MG63 (cell line): Measurements from ENCODE around the gene RSRC1. TPM values are rescaled to one million over a fixed set of nuclear protein-coding genes. Genes with fewer than 3 reads are reported as not detected.
A peak's percentile ranks its signal among the peaks of the same experiment; 100 is the strongest.

Experiments
- DNase-seq: peaks from one replicate; pipeline ENCODE4 v3.0.0-alpha.2; 2020
- H3K27me3 ChIP-seq: fragments of 250-450 bp; sonication (Bioruptor Pico); 2 replicates; pipeline ENCODE4 v1.5.1; 2020; ENCODE audit warnings: mild to moderate bottlenecking, moderate library complexity
- H3K36me3 ChIP-seq: fragments of 250-450 bp; sonication (Bioruptor Pico); 2 replicates; pipeline ENCODE4 v1.5.1; 2020; ENCODE audit warnings: mild to moderate bottlenecking, moderate library complexity
- H3K4me3 ChIP-seq: fragments of 250-450 bp; sonication (Bioruptor Pico); 2 replicates; pipeline ENCODE4 v1.5.1; 2020; ENCODE audit warnings: mild to moderate bottlenecking, moderate library complexity
- H3K9me3 ChIP-seq: fragments of 250-450 bp; sonication (Bioruptor Pico); 2 replicates; pipeline ENCODE4 v1.5.1; 2020; ENCODE audit warnings: mild to moderate bottlenecking, moderate library complexity
- total RNA-seq: library from RNA; depleted of rRNA; stranded (reverse); fragments of >200 nt; shearing (Covaris generic); gene quantifications from 2 replicates; pipeline ENCODE4 v1.2.3, GENCODE V29; 2014; ENCODE audit warnings: low replicate concordance; rRNA removed

RSRC1 gene
- total RNA-seq, 1 experiment from 2014 or later, result 42.6 TPM

DNA sequence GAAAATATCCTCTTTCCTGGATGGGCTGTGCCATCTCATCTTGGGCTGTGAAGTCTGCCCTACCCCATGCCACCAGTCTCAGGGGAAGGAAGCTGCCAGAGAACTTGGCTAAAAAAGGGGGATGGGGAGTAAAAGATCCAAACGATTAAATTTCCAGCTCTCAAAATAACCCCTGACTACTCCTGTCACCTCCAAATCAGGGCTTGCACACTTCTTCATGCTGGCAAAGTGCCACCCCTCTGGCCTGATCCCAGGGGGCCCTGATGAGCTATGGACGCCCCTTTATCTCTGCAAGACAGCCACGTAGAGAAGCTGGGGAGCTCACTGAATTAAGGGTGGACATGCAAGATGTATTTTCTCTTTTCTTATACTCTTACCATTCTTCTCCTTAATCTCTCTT lies 459.9 kb downstream of the RSRC1 start:
- Histone ChIP-seq H3K4me3 (no peak overlapping the region), H3K9me3 (no peaks in the 10 kb centered on the region), H3K36me3 (no peaks in the 10 kb centered on the region), H3K27me3 (no peaks in the 10 kb centered on the region)
- DNase-seq, result no peak

DNA sequence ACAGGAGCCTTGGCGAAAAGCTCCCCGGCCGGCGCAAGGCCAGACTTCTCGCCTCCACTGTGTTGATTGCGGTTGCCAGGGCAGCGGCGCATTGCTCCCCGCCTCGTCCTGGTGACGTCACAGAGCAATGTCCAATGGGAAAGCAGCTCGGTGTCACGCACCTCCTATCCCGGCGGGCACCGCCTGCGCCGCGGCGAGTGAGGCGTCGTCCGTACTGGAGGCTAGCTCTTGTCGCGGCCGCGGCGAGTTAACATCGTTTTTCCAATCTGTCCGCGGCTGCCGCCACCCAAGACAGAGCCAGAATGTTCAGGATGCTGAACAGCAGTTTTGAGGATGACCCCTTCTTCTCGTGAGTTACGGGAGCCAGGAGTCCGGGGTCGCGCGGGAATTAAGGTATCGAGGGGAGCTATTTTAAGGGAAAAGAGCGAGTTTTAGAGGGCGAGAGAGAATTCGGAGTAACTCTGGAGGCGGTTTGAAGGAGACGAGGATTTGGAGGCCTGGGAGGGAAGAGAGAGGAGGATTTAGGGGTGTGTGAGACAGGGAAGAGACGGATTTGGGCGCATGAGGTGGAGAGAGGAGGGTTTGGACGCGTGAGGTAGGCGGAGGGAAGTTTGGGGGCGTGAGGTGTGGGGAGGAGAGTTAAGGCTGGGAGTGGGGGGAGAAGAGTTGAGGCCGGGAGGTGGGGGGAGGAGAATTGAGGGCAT lies 461.3 kb downstream of the RSRC1 start, which contains the start of gene MLF1:
TSS of gene MLF1 (plus strand) at position 196 of the 704 bp plus-strand sequence. CDS start at position 303, 107 bp downstream.
- peak; percentile 97 for DNase-seq
- no peaks in the 10 kb centered on the region for H3K27me3 ChIP-seq
- H3K36me3 ChIP-seq, result no peaks in the 10 kb centered on the region
- H3K9me3 ChIP-seq, result no peaks in the 10 kb centered on the region
- H3K4me3 ChIP-seq, result peak within 1 kb of the TSS; percentile 62

DNA sequence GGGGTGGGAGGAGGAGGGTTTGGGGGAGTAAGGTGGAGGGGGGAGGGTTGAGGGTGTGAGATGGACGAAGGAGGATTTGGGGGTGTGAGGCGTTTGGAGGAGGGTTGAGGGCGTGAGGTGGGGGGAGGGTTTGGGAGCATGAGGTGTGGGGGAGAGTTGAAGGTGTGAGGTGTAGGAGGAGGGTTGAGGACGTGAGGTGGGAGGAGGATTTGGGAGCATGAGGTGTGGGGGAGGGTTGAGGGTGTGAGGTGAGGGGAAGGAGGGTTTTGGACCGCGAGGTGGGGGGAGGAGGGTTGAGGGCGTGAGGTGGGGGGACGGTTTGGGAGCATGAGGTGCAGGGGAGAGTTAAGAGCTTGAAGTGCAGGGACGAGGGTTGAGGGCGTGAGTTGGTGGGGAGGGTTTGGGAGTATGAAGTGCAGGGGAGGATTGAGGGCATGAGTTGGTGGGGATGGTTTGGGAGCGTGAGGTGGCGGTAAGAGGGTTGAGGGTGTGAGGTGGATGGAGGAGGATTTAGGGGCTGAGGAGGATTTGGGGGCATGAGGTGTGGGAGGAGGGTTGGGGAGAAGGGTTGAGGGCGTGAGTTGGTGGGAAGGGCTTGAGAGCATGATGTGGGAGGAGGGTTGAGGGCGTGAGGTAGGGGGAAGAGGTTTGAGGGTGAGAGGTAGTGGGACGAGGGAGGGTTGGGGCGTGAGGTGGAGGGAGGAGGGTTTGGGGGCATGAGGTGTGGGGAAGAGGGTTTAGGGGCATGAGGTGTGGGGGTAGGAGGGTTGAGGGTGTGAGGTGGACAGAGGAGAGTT lies 462.3 kb downstream of the RSRC1 start:
- Histone ChIP-seq H3K27me3 (no peaks in the 10 kb centered on the region), H3K9me3 (no peaks in the 10 kb centered on the region), H3K36me3 (no peaks in the 10 kb centered on the region), H3K4me3 (no peak overlapping the region)
- no peak for DNase-seq

DNA sequence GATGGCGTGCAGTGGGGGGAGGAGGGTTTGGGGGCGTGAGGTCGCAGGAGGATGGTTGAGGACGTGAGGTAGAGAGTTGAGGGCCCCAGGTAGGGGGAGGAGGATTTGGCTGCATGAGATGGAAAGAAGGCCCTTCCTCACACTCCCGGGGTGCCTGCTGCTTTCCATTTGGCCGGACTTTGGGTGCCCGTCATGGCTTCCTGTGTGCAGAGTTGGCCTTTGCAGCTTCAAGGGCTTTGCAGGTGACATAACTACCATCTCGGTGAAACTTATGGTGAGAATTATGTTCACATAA lies 462.8 kb downstream of the RSRC1 start:
- no peak overlapping the region for H3K4me3 ChIP-seq
- no peaks in the 10 kb centered on the region for H3K36me3 ChIP-seq
- no peaks in the 10 kb centered on the region for H3K9me3 ChIP-seq
- no peak for DNase-seq
- no peaks in the 10 kb centered on the region for H3K27me3 ChIP-seq

DNA sequence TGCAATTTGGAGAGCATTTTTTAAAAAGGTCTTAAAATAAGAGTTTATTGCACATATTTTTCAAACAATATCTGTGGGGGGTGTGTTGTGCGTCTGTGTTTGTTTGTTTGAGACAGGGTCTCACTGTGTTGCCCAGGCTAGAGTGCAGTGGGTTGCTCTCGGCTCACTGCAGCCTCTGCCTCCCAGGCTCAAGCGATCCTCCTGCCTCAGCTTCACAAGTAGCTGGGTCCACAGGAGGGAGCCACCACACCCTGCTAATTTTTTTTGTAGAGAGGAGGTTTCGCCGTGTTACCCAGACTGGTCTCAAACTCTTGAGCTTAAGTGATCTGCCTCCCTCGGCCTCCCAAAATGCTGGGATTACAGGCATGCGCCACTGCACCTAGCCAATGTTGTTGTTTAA lies 463.8 kb downstream of the RSRC1 start:
- DNase-seq, result no peak
- Histone ChIP-seq H3K9me3 (no peaks in the 10 kb centered on the region), H3K27me3 (no peaks in the 10 kb centered on the region), H3K36me3 (no peaks in the 10 kb centered on the region), H3K4me3 (no peak overlapping the region)

DNA sequence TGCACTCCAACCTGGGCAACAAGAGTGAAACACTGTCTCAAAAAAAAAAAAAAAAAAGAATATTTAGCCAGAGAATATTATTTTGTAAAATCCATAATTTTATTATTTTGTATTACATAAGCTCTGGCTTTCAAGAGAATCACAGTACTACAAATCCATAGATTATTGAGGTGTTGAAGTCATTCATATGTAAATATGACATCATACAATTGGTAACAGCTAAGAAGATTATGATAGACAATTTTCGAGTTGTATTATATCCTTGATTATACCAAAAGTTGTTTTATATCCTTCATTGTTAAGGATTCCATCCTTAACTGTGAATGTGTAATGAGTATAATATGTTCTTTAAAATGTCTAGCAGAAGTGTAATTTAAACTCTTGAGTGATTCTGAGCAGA lies 464.8 kb downstream of the RSRC1 start:
- H3K36me3 ChIP-seq, result no peaks in the 10 kb centered on the region
- DNase-seq, result no peak
- no peak overlapping the region for H3K4me3 ChIP-seq
- no peaks in the 10 kb centered on the region for H3K27me3 ChIP-seq
- no peaks in the 10 kb centered on the region for H3K9me3 ChIP-seq

DNA sequence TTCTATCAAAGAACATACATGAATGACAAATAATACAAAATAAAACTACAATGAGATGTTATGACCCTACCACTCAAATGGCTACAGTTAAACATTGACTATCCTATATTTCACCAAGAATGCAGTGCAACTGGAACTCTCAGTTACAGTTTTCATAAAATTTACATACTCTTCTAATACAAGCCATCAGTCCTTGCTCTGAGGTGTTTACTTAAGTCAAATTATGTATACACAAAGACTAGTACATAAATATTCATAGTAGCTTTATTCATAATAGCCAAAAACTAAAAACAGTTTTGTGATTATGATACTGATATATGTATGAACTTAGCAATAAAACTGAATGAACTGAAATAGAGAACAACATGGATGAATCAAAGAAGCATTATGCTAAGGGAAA lies 480.3 kb downstream of the RSRC1 start:
- Histone ChIP-seq H3K36me3 (no peaks in the 10 kb centered on the region), H3K27me3 (no peaks in the 10 kb centered on the region), H3K4me3 (no peak overlapping the region), H3K9me3 (no peaks in the 10 kb centered on the region; the same call in 1 of the 2 replicates)
- DNase-seq, result no peak

Other genes with a start within 250 kb of the RSRC1 start
- gene SHOX2, start 3.7 kb upstream of the RSRC1 start, total RNA-seq, result 3.3 and 10.9 TPM in 2 replicates